NCI-H2029 treated with DMSO at 0.1 percent for 48 hours (cell line): Measurements from ENCODE around the gene ELAVL4.
"Not testable (repeated sequence)": the region's sequence is repeated elsewhere in the genome, so short reads cannot be mapped to it uniquely, and the experiment has no call there.

Experiments
- DNase-seq: peaks from one replicate; lab custom pipeline; 2025; lab: John Stamatoyannopoulos, UW

Gene ELAVL4

GRCh38 chr1:50126927-50127715 lies 18.4 kb downstream of the ELAVL4 start:
- no peak for DNase-seq

- no peak for DNase-seq
These were observed 20.5 kb downstream of the ELAVL4 start for GRCh38 chr1:50129201-50129600.

- no peak for DNase-seq
These were observed 23.7 kb downstream of the ELAVL4 start for GRCh38 chr1:50132347-50132894.

GRCh38 chr1:50135716-50136115 lies 27.0 kb downstream of the ELAVL4 start:
- no peak for DNase-seq

GRCh38 chr1:50139339-50140181 lies 30.8 kb downstream of the ELAVL4 start:
- no peak for DNase-seq

- no peak for DNase-seq
These were observed 31.4 kb downstream of the ELAVL4 start for GRCh38 chr1:50140182-50140447.

GRCh38 chr1:50147191-50147850 lies 38.6 kb downstream of the ELAVL4 start:
- no peak for DNase-seq

GRCh38 chr1:50148142-50148923 lies 39.6 kb downstream of the ELAVL4 start:
- DNase-seq = no peak

- no peak for DNase-seq
These were observed 43.5 kb downstream of the ELAVL4 start for GRCh38 chr1:50152236-50152635.

GRCh38 chr1:50155541-50155940 lies 46.8 kb downstream of the ELAVL4 start:
- no peak for DNase-seq

- no peak for DNase-seq
These were observed 47.7 kb downstream of the ELAVL4 start for GRCh38 chr1:50156241-50157010.

GRCh38 chr1:50157306-50157941 lies 48.7 kb downstream of the ELAVL4 start:
- no peak for DNase-seq

- no peak for DNase-seq
These were observed 49.7 kb downstream of the ELAVL4 start for GRCh38 chr1:50158421-50158820.

GRCh38 chr1:50163680-50164079 lies 55.0 kb downstream of the ELAVL4 start:
- no peak for DNase-seq

- DNase-seq = not testable (repeated sequence)
These were observed 57.6 kb downstream of the ELAVL4 start for GRCh38 chr1:50166351-50166750.

- DNase-seq = no peak
These were observed 63.6 kb downstream of the ELAVL4 start for GRCh38 chr1:50172299-50172698.

GRCh38 chr1:50174101-50174500 lies 65.4 kb downstream of the ELAVL4 start:
- no peak for DNase-seq

GRCh38 chr1:50175719-50176639 lies 67.3 kb downstream of the ELAVL4 start:
- no peak for DNase-seq

- no peak for DNase-seq
These were observed 69.3 kb downstream of the ELAVL4 start for GRCh38 chr1:50177994-50178393.
